ENCODE results near the gene CNGB1.

GRCh38 chr16:57979006-57979585, 8.2 kb upstream of the CNGB1 start:
- TF ChIP-seq, protein P1, sequence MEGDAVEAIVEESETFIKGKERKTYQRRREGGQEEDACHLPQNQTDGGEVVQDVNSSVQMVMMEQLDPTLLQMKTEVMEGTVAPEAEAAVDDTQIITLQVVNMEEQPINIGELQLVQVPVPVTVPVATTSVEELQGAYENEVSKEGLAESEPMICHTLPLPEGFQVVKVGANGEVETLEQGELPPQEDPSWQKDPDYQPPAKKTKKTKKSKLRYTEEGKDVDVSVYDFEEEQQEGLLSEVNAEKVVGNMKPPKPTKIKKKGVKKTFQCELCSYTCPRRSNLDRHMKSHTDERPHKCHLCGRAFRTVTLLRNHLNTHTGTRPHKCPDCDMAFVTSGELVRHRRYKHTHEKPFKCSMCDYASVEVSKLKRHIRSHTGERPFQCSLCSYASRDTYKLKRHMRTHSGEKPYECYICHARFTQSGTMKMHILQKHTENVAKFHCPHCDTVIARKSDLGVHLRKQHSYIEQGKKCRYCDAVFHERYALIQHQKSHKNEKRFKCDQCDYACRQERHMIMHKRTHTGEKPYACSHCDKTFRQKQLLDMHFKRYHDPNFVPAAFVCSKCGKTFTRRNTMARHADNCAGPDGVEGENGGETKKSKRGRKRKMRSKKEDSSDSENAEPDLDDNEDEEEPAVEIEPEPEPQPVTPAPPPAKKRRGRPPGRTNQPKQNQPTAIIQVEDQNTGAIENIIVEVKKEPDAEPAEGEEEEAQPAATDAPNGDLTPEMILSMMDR (IDR thresholded peaks at IDR 0.05) = no peak
- TF ChIP-seq POLR2A (IDR thresholded peaks at IDR 0.05) = no peak
